HG03135 (cell line): Measurements from ENCODE around the gene MCM3.

Experiments used
- ATAC-seq: cut with Tn5 transposase; IDR thresholded peaks from one replicate; pipeline ENCODE4 v1.9.1; 2021; ENCODE audit warnings: mild to moderate bottlenecking, moderate library complexity; ENCODE audit not compliant: unreplicated experiment

Gene MCM3

GRCh38 chr6:52303178-52303577, 18.6 kb upstream of the MCM3 start:
- no peak for ATAC-seq

DNA sequence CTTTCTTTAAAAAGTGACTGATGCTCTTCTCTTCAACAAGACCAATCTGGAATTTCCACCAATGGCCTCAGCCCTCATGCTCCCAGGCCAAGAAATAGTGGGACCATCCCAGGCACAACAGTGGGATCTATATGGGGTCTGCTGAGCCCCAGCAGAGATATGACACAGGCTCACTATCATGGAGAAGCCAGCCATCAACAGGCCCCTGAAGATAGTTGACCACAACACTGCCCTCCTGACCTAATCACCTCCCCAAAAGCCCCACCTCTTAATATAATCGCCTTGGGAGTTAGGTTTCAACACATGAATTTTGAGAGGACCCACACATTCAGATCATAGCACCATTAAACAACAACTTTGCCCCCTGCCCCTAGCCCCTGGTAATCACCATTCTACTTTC, 16.8 kb upstream of the MCM3 start:
- no peak for ATAC-seq

DNA sequence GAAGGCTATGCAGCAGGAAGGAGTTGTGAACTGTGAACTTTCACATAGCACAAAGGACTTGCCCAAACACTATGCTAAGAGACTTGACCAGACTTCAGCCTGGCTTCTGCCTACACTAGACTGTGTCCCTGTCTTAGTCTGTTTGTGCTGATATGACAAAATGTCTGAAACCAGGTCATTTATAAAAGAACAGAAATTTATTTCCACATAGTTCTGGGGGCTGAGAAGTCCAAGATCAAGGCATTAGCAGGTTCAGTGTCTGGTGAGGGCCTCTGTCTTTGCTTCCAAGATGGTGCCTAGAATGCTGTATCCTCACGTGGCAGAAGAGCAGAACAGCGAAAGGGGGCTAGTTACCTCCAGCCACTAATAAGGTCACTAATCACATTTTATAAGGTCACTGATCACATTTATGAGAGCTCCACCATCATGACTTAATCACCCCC, 16.0 kb upstream of the MCM3 start:
- no peak for ATAC-seq

- no peak for ATAC-seq
Observed at GRCh38 chr6:52299653-52300052, 15.1 kb upstream of the MCM3 start.

DNA sequence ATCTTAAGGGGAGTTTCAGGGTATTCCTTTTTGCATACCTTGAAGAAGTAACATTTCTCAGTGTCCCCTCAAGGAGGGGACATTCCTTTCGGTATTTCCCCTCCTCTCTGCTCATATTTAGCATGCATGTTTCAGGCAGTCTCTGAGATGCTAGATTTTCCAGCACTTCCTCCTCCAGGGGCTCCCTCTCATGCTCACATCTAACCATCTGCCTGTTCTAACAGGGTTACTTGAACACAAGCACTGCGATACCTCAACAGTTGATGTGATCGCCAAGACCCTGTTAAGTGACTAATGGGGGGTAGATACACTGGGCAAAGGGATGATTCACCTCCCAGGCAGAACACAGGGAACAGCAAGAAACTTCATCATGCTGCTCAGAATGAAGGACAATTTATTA, 12.9 kb upstream of the MCM3 start:
- ATAC-seq: no peak

- ATAC-seq: no peak
Observed at GRCh38 chr6:52293067-52293466, 8.5 kb upstream of the MCM3 start.

GRCh38 chr6:52288841-52289240, 4.3 kb upstream of the MCM3 start:
- ATAC-seq: no peak

GRCh38 chr6:52288216-52288615, 3.7 kb upstream of the MCM3 start:
- ATAC-seq: no peak

DNA sequence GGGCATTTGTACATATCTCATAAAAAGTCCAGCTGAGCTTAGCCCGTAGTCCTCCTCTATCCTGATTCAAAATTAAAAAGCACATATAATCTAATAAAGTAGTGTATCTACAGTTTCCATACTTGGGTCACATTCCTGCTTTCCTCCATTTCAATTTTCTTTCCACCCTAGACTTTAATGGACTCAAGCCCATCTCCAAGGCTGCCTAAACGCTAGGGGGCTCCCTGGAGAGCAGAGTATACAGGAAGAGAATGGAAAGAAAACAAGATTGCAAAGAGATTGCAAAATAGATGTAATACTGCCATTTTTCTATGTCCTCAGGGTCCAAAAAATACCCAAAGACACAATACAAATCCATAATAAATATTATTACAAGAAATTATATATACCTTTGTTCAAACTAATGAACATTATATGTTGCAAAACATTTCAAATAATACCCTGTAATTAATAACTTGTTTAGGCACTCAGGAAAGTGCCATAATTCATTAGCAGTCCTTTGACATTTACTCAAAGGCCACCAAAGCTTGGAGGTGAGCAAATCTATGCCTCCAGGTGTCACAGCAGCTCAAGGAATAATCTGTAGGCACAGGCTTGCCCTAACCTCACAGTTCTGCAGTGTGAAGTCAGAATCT, 2.4 kb upstream of the MCM3 start:
- ATAC-seq: no peak

DNA sequence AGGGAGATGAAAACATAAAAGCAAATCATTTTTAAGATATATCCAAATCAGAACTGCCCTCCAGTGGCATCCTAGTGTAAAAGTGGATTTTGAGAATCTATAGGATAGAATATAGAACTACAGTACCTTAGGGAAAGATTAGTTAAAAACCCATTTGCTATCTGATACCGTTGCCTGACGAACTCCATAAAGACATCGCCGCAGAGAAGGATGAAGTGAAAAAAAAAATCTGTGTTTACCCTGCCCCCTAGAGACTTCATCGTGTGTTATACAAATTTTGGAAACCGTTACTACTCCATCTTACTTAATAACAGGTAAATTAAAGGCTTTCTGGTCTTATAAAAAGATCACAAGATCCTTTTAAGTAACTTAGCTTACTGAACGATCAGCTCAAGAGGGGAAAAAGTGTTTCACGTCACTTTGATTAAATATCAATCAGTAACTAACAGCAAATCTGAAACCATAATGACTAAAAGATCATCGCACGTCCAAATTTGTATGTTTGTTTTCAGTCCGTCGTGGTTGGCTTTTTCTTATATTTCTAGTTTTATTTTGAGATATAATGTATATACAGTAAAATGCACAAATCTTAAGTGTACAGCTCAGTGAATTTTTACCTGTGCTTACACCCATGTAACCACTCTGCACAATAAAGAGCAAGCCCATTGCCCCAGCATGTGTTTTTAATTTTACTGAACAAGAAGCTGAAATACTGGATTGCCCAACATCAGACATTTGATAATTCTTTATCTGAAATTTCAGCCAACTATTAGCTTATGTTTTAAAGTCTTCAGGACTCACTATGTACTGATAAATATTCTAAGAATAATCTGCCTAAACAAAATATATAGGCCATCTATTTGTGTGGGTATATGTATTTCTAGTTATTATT, 881 bp upstream of the MCM3 start:
- ATAC-seq: no peak

DNA sequence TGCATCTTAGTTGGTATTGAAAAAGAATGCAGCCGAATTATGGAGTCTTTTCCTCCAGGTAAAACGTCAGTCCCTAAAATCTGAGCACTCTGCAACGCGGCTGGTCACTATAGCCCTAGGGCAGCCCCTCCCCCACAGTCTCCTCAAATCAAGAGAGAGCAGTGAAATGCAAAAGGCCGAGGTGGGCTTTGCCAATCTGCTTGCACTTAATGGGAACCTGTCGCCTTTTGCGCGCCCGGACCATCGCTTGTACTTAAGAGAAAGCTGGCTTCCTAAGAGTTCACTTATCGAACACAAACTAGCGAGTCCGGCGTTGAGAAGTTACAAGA, 447 bp downstream of the MCM3 start:
- ATAC-seq: peak; percentile 5

- ATAC-seq: no peak
Observed at GRCh38 chr6:52283111-52283510, 1.4 kb downstream of the MCM3 start.

DNA sequence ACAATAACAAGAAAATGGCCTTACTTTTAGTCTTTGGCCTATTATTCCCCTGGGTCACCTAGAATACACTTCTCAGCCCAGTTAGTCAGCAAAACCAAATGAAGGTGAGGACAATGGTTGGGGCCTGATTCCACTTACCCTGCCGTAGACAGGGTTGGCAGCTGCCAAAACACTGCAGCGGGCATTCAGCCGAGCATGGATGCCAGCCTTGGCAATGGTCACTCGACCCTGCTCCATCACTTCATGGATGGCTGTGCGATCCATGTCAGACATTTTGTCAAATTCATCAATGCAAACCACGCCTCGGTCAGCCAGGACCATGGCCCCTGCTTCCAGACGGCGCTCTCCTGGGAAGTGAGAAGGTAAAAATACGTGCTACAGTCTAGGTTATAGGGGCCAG, 8.4 kb downstream of the MCM3 start:
- ATAC-seq: no peak

- no peak for ATAC-seq
Observed at GRCh38 chr6:52271852-52272460, 12.6 kb downstream of the MCM3 start.

DNA sequence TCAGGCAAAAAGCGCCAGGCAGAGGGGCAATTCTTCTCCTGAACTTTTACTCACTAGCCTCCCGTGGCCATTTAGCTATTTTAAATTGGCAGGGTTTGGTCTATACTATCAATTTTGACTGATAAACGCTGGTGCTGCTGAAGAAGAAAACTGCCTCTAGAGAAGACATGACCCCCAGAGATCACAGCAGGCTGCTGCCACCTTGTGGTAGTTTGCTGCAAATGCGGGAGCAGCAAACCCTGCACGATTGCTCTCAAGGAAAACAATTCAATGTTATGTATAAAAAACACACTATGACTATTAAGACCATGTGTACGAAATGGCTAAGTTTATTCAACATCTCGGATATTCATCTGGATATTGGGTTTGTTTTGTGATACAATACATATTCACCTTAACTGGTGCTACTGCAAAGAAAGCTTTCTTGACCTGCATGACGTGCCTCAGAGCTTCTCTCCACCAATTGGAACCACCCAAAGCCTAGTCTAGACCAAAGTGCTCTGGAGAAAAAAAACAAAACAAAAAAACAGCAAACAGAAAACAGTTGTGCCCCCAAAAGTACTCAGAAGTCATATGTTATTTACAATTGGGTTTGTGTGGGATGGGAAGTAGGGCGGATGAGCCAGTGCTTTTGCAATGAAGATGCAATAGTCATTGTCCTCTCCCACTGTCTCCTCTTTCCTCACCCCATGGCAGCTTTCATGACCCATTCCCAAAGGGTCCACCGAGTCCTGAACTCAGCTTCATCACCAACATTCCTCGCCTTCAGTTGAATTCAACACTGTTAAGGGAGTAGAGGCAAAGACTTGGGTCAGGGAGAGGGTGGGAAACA, 20.6 kb downstream of the MCM3 start:
- ATAC-seq: no peak

DNA sequence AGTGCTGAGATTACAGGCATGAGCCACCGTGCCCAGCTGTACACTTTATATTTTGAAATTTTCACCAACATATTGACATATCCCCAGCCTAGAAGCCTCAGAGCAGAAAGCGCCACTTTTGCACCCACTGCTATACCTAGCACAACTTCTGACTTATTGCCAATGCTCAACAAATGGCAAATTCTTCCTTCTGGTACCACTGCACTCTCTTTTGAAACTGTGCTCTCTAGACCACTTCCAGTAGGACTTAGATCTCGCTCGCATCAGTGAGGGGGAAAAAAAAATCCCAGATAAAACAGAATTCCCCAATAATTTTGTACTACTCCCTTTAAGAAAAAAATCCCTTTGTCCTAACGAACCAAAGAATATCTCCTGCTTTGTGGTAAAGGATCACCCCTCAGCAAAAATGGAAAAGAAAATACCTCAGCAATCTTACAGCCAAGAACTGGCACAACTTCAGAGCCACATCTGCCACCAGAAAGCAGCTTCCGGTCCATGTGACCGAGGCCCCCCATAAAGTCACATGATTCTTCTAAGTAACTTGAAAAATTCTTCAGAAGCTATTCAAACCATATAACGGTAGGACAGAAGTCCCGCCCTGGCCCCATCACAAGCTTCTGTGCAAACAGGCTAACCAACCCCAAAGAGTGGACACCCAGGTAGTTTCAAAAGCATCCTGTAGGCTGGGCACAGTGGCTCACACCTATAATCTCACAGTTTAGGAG, 21.8 kb downstream of the MCM3 start:
- no peak for ATAC-seq

- no peak for ATAC-seq
Observed at GRCh38 chr6:52261229-52261628, 23.3 kb downstream of the MCM3 start.

DNA sequence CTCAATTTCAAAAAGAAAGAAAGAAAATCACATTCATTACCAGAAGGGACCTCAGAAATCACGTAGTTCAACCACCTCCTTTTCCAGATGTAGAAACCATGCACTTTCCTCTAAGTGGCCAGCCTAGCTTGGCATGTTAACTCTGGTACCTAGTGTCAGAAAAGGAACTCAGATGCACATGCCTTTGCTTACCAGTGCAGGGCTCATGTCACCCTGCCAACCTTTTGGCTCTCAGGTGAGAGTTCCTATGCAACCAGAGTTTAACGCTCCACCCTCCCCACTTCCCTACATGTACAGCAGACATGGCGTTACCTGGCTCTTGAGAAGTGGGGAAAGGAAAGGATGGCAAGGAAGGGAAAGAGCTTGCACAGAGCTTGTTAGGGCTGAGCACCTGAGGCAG, 23.9 kb downstream of the MCM3 start:
- no peak for ATAC-seq

DNA sequence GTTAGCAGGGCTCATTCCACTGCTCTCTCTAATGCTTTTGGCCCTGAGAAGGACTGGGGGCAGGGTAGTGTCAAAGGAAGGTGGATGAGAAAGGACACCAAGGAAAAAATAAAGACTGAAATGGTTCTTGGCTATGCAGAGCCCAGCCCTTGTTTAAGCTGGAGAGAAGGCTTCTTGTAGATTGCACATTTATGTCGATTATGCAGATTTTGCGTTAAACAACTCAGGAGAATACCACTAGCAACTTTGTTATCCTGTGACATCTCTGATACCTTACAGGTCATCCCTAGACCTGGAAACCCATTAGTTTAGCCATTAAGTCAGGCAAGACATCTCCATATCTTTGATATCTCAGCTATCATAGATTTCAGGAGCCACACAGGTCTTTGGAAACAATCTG, 29.1 kb downstream of the MCM3 start:
- no peak for ATAC-seq

GRCh38 chr6:52254731-52255378, 29.7 kb downstream of the MCM3 start:
- no peak for ATAC-seq
